SK-MEL-5 (cell line): ENCODE results near the gene DCLK2. TPM values are rescaled to one million over a fixed set of nuclear protein-coding genes. Genes with fewer than 3 reads are reported as not detected.
A peak's percentile ranks its signal among the peaks of the same experiment; 100 is the strongest.

Experiments used
- DNase-seq: peaks from one replicate; pipeline ENCODE4 v3.0.0-alpha.2; 2016; ENCODE audit warnings: low read depth, low spot score
- in situ Hi-C: cut with HindIII; loops from 2 replicates; pipeline ENCODE4 v1.10.0; 2016; ENCODE audit warnings: low sequenced_read_pairs, high pct_unique_total_duplicates, low pct_unique_long_range_greater_than_20kb
- polyA plus RNA-seq, 2 experiments: library from polyadenylated mRNA; depleted of rRNA; stranded (reverse); fragments of >200 nt; gene quantifications; 2 replicates each; pipeline ENCODE4 v1.2.3, GENCODE V29; 2015
- total RNA-seq: library from RNA; depleted of rRNA; stranded (reverse); fragments of >200 nt; shearing (Covaris generic); gene quantifications from 2 replicates; pipeline ENCODE4 v1.2.3, GENCODE V29; 2014; rRNA removed

The DCLK2 gene
- 0.37 and 0.59 TPM in 2 replicates for total RNA-seq
- polyA plus RNA-seq (2015; cell fraction: cytosol; rRNA removed) = 0.49 and 0.54 TPM in 2 replicates
- 1.4 and 2.2 TPM in 2 replicates for polyA plus RNA-seq (2015; cell fraction: nucleus; rRNA removed)

DNA sequence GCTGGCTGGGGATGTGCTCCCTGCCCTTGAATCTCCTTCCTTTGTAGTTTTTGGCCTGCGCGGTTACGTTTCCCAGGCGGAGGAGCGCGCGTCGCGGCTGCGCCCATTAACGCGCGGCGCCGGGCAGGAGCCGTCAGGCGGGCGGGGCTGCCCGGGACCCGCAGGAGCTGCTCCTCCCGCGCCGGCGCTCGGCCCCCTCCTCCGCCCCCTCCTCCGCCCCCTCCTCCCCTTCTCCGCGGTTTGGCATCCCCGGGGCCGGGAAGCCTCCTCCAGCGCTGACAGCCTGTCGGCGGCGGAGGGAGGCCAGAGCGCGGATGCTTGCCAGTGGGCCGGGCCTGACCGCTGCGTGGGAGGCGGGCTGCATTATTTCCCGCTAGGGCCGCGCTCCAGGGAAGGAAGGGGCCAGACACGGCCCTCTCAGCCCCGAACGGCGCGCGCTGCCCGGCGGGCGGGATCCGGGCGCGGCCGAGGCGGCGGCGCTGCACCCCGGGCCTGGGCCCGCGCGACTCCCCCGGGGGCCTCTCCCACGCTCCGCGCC, at the start of gene DCLK2:
DCLK2 (plus strand) TSS at position 405 of the 538 bp plus-strand sequence. CDS start 583 bp downstream, outside the sequence.
- in situ Hi-C loops = no loop called here
- peak; percentile 40 for DNase-seq

DNA sequence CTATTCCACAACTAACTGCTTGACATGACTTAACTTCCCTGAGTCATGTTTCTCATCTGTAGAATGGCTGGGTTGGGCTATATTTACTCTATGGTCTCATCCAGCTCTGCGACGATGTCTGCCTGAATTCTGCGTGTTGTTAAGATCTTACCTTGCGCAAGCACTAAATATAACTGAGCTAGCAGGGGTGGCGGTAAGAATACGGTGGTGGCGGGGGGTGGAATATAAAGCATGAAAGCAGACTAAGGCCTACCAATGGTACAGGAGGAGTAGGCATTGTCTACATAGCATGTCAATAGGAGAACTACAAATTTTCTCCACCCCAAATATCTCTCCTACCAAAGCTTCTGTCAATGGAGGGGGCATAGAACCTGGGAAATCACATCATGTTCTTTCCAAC, 45.7 kb upstream of the DCLK2 start:
- no peak for DNase-seq
- in situ Hi-C loops = no loop called here

GRCh38 chr4:150033081-150033480, 45.2 kb upstream of the DCLK2 start:
- in situ Hi-C loops = no loop called here
- no peak for DNase-seq

GRCh38 chr4:150033901-150034300, 44.3 kb upstream of the DCLK2 start:
- in situ Hi-C loops = no loop called here

DNA sequence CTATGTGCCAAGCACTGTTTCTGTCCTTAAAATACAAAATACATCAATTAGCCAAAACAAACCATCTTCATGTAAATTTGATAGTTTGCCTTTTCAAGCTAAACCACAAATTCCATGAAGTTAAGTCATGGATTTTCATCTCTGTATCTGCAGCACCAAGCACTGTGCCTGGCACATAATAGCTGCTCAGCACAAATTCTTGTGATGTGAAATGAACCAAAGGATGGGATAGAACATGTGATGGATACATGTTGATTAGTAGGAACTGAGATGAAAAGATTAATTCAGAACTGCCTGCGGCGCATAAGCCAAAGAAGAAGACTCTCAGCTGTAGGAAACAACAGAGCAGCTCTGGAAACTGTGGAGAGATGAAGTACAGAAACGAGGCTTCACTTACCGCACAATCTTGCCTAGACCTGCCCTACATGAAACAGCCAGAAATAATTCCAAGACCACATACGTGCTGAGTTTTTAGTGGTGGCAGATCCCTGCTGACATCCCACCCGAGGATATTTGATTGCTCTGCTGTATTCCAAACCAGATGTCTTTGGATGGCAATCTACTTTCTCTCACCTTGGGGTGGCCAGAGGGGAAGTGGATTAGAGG, 40.9 kb upstream of the DCLK2 start:
- DNase-seq = no peak
- in situ Hi-C loops = no loop called here

More at GRCh38 chr4:150033901-150034300, 44.3 kb upstream of the DCLK2 start:
- DNase-seq = no peak

DNA sequence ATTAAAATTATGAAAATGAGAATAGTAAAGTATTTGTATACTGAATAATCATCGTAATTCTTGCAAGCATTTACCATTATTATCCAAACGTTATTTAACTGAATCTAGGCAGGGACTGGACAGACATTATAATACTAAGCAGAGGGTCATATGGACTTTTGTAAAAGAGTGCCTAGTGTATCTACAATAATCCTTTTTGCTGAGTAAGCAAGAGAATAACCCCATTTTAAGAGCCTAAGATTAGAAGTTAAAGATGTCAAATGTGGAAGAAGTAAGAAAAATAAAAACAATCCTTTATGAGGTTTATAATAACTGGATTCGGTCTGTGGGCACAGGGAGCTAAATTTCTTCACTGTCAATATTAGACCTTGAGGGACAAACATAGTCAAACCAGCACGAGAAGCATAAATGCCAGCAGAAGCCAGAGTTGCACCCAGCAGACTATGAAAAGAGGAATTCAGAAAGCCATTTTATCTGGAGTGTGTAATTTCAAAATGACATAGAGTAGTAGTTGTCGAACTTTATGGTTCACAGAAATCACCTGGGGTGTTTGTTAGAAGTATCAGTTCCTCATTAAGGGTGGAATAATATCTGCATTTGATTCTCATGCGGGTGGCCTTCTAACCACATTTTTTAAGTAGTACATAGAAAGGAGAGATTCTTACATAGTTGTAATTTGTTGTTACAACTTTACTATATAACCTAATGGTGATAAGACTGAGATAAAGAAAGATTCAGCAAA, 39.7 kb upstream of the DCLK2 start:
- in situ Hi-C loops = no loop called here
- no peak for DNase-seq

DNA sequence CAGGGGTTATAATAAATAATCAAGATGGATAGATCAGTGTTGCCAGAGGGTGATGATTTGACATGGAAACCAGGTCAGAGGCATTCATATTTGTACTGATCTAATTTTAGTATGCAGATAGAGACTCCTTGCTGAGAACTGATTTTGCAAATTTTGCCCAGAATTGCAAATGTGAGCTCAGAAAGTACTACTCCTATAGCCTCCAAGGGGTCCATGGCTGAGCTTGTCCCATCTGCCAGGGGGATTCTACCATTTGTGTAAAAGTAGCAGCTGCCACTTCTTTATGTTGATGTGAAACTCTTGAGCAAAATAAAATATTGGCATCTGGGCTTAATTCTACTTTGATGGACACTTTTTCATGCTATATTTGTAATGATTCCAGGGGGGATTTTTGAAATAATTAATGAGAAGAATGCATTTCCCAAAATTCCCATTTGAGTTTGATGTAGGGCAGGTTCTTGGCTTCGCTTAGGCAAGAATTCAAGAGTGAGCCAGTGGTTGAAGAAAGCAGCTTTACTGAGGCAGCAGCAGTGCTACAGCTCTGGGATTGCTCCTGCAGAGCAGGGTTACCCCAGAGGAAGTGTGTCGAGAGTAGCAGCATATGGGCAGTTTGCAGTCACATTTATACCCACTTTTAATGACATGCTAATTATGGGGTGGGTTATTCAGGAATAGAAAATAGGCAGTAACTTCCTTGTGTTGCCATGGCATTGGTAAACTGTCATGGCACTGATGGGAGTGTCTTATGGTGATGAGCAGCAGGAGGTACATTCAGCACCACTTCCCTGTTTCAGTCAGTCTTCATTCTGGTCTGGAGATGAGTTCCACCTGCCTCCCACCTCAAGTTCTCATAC, 38.7 kb upstream of the DCLK2 start:
- DNase-seq = no peak
- in situ Hi-C loops = no loop called here

DNA sequence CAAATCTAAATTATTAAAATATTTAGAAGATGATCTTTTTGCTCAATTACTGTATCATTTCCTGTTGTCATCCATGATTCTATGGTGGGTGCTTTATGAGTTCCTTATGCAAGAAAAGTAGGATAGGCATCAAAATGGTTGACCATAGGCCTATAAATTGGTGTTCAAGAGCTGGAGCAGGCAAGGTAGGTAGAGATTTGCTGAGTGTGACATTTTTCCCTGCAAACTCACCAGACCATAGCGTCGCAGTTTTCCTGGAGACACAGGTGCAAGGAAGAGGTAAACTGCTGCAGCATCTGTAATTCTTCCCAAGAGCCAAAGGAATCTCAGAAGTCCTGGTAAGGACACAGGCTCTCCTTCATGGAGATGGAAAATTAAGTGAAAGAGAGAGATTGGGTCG, 33.7 kb upstream of the DCLK2 start:
- in situ Hi-C loops = no loop called here
- no peak for DNase-seq

GRCh38 chr4:150045410-150045809, 32.8 kb upstream of the DCLK2 start:
- no peak for DNase-seq
- in situ Hi-C loops = no loop called here

GRCh38 chr4:150046728-150047217, 31.5 kb upstream of the DCLK2 start:
- in situ Hi-C loops = no loop called here
- no peak for DNase-seq

- no peak for DNase-seq
- in situ Hi-C loops = no loop called here
Measured at GRCh38 chr4:150047546-150047945, 30.7 kb upstream of the DCLK2 start.

DNA sequence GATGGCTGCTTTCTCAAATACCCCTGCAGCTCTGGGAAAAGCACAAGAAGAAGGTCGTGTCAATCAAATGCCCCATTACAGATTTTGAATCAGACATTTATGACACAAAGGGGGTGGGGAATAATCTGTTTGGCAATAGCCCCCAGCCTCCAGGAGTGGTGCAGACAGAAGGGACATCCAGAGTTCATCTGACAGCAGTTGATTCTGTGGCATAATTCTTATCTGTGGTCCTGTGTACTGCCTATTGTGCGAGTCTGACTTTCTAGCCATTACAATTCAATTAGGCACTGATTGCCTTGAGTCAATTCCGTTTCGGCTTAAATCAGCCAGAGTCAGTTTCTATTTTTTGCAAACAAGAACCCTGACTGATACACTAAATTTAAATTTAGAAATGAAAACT, 28.6 kb upstream of the DCLK2 start:
- no peak for DNase-seq
- in situ Hi-C loops = no loop called here

DNA sequence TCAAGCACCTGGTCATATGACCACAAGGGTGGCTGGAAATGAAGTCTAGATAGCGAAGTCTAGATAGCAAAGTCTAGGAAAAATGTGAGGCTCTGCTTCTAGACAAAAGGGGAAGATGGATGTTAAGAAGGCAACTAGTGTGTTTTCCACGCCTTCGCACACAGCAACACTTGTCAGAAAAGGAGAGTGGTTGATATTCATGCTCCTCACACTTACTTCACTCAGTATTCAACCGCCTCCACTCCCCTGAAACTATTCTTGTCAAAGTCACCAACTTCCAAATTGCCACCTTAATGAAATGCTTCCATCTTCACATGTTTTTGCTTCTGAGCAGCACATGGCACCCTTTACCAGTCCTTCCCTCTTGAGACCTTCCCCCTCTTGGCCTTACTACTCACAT, 27.7 kb upstream of the DCLK2 start:
- in situ Hi-C loops = no loop called here
- DNase-seq = no peak

DNA sequence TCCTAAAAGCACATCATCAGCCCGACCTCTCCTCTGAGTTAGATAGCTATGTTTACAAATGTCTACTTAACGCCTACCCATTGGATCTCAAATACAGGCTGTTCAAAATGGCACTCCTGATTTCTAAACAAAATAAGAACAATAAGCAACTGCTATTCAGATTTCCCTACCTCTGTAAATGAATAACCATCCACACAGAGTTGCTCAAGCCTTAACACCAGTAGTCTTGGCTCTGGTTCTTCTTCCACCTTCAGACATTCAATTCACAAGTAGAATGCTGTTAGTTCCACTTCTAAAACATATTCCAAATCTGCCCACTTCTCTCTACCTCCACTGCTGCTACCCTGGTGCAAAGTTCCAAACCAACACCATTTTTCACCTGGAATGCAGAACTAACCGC, 27.1 kb upstream of the DCLK2 start:
- in situ Hi-C loops = no loop called here
- no peak for DNase-seq

DNA sequence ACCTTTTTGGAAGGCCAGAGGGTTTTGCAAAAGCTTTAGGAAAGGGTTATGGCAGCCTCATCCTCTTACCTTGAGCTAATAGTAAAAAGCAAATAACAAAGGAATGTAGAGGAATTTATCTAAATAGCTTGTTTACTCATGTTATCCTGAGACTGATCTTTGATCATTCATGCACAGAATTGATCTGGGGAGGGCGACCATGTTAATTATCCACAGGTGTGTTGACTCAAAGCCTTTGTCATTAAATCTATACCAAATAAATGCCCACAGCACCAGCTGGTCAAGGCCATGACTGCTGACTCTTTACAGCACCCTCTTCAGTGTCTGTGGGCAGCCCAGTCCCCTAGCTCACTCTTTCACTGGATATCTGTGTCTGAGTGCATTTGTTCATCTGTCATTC, 22.8 kb upstream of the DCLK2 start:
- DNase-seq = no peak
- in situ Hi-C loops = no loop called here

DNA sequence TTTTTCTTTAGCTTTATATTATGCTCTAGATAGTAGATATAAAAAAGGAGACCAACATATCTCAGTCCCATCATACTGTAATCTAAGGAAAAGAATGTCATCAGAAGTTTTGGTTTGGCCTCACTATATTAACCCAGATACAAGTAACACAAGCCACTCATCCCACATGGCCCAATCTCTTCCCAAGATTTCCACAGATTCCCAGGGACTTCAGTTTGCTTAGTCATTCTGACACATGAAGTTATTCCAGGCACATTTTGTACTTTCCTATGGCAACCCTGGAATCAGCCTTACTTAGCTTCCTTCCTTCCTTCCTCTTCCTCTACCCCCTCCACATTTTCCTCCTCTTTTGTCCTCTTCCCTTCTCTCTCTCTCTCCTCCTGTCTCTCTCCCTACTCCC, 21.7 kb upstream of the DCLK2 start:
- in situ Hi-C loops = no loop called here
- no peak for DNase-seq

DNA sequence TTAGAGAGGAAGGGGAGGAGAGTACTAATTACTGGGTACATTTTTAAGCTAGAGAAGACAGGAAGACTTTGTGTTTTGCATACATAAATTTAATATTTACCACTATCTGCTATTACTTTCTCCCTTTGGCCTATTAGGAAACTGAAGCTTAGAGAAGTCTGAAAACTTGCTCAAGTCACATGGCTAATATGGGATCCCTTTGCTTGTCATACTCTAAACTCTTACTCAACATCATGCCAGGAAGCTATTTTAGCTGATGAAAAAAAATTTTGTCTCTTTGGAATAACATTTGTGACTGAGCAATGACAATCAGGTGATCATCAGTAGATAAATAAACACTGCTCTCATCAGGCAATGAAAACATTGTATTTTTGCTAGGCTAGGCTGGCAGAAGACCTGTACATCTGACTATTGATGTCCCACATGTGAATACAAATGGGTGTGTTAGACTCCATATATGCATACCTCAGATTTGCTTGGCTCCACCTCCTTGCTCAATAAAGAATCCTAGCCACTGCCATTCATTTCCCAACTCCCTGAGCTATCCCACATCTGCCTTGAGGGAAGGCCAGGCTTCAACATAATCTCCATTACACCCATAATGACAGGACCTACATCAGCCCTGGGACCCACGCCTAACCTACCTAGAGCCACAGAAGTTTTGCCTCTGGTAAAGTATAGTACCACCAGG, 17.0 kb upstream of the DCLK2 start:
- DNase-seq = no peak
- in situ Hi-C loops = no loop called here
